ENCODE data around the gene HIGD1C.

The HIGD1C gene

GRCh38 chr12:50960130-50960529, 7.8 kb downstream of the HIGD1C start:
- TF ChIP-seq CTCF (IDR thresholded peaks at IDR 0.05; ENCODE audit: low read depth, low read length): no peak
- DNase-seq (ENCODE audit: low read depth in 2 of 2): peak; percentile 10 to 59
- no peak overlapping the region for H3K4me3 ChIP-seq (replicated peaks in 1 of 2; ENCODE audit: low read depth in 2 of 2, low read length in 2 of 2)

DNA sequence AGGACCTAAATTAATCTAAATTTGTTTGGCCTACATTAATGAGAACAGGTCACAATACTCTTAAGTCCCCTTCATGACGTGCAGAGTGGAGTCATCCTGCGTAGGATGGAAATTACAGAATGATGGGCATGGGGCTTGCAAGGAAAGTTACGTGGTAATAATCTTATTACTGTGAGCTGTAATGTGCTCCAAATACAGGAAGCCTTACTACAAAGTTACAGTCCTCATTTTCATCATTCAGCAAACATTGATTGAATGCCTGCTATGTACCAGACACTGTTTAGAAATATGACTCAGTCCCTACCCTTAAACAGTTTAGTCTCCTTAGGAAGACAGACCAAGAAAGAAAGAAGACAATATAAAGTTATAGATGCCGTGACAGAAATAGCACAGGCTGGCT, 9.4 kb downstream of the HIGD1C start:
- TF ChIP-seq CTCF (IDR thresholded peaks at IDR 0.05; ENCODE audit: low read depth, low read length): no peak
- H3K4me3 ChIP-seq (replicated peaks in 1 of 2; ENCODE audit: low read depth in 2 of 2, low read length in 2 of 2): no peak overlapping the region
- DNase-seq (ENCODE audit: low read depth in 2 of 2): peak in 1 of 2 donors; percentile 16

DNA sequence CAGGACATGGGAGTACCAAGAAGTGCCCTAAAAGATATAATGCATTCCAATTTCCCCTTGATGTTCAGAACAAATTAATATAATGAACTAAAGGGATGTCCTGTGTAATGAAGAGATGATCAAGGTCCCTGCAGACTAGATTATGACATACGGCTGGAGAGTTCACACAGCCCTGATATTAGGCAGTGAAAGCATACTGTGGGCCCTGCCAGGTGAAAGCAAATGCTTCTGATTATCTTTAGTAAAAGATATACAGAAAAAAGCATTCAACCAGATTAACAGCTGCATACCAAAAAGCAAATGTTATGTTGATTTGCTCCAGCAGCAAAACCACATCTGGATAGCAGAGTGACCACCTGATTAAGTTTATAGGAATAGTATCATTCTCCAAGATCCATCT, 12.1 kb downstream of the HIGD1C start:
- DNase-seq (ENCODE audit: low read depth in 2 of 2): no peak

DNA sequence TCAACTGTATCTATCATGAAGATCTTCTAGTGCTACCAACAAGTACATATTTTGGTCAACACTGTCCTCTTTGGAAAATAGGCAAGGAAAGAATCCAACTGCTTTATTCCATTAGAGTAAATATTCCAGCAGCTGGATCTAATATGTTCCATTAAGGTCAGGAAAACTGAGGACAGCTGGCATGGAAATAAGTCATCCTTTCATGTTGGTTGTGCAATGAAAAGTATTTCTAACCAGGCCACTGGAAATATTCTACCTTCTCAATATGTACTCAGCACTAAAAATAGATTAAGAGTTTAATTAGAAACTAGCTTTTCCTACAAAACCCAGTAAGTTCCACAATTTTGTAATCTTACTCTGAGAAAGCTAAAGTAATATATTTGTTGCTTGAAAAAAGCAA, 19.6 kb downstream of the HIGD1C start:
- no peak overlapping the region for H3K4me3 ChIP-seq (replicated peaks in 1 of 2; ENCODE audit: low read depth in 2 of 2, low read length in 2 of 2)
- peak; percentile 32 to 41 for DNase-seq (ENCODE audit: low read depth in 2 of 2)
- TF ChIP-seq CTCF (IDR thresholded peaks at IDR 0.05; ENCODE audit: low read depth, low read length): no peak

More for the DNA sequence above, 12.1 kb downstream of the HIGD1C start:
- TF ChIP-seq CTCF (IDR thresholded peaks at IDR 0.05; ENCODE audit: low read depth, low read length): no peak
- H3K4me3 ChIP-seq (replicated peaks in 1 of 2; ENCODE audit: low read depth in 2 of 2, low read length in 2 of 2): no peak overlapping the region

DNA sequence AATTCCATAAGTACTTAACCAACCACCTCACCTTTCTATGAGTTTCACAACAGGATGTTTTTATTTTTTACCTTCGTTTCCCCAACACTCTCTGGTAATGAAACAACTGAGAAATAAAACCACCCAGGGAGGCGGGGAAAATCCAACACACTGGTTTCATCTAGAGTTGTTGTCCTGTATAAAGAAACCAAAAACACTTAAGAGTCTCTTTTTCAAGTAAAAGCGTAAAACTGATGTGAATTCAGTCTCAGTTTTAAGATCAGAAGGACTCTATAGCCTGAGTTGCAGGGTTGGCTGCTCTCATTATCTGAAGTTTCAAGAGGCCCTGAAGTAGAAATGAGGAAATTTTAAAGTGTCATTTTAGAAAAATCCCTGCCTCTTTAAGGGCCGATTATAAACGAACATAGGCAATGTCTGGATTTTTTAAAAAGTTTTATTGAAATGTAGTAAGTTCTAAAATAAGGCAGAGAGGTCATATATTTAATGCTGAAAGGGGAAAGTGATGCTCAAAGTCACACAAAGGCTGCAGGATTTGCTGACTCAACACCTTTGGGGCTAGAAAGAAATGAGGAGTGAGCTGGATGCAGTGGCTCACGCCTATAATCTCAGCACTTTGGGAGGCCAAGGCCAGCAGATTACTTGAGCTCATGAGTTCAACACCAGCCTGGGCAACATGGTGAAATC, 27.2 kb downstream of the HIGD1C start:
- TF ChIP-seq CTCF (IDR thresholded peaks at IDR 0.05; ENCODE audit: low read depth, low read length): no peak
- H3K4me3 ChIP-seq (replicated peaks in 1 of 2; ENCODE audit: low read depth in 2 of 2, low read length in 2 of 2): no peak overlapping the region
- DNase-seq (ENCODE audit: low read depth in 2 of 2): no peak

DNA sequence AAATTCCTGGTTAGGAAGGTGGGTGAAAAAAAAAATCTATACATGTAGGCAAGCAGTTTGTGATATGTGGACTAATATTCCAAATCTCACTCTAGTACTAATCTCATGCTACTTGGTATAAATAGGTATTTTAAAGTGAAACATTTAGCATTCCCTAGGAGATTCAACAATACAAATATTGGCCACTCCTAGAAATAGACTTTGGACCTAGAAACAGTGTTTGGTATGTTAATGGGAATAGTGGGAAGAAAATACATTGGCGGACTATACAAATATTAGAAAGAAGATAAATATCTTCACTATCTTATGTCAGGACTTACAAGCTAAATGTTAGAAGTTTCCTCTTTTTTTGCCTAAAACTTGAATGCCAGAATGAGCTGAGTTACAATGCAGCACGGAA, 28.2 kb downstream of the HIGD1C start:
- no peak overlapping the region for H3K4me3 ChIP-seq (replicated peaks in 1 of 2; ENCODE audit: low read depth in 2 of 2, low read length in 2 of 2)
- TF ChIP-seq CTCF (IDR thresholded peaks at IDR 0.05; ENCODE audit: low read depth, low read length): no peak
- DNase-seq (ENCODE audit: low read depth in 2 of 2): no peak
